Right ventricle myocardium superior (tissue), 1 donor: ENCODE measurements around the gene SH3RF1. TPM values are rescaled to one million over a fixed set of nuclear protein-coding genes. Genes with fewer than 3 reads are reported as not detected.

ENCODE experiments used
- ATAC-seq: fragments of 200-7000 bp; cut with Tn5 transposase; one replicate; pipeline ENCODE4 v1.9.1; 2020; ENCODE audit warnings: mild to moderate bottlenecking; ENCODE audit not compliant: poor library complexity
- DNase-seq: peaks from one replicate; pipeline ENCODE4 v3.0.0-alpha.2; 2020
- intact Hi-C: fragments of 100-400 bp; cut with DNase I; formaldehyde crosslinking; loops from one replicate; pipeline ENCODE4 v1.11.2; 2022
- total RNA-seq: library from RNA; stranded (reverse); fragmentation: NEBNext Ultra II Directional; extraction: Animal tissue kit (Norgen Biotek cat#: 25700); gene quantifications from one replicate; pipeline ENCODE4 v1.2.1, GENCODE V29; 2021
- donor health status: DM: no; HTN: yes; CAD: no; lungs with severe emphysema.

Gene SH3RF1
- total RNA-seq, 1 donor from 2014 or later: 8.3 TPM

GRCh38 chr4:169071747-169072146 lies 199.0 kb downstream of the SH3RF1 start:
- intact Hi-C loops: no loop called here
- ATAC-seq: no peak

GRCh38 chr4:169070895-169071218 lies 199.9 kb downstream of the SH3RF1 start:
- peak; percentile 35 for ATAC-seq
- intact Hi-C loops: no loop called here
- no peak for DNase-seq

More at GRCh38 chr4:169071747-169072146, 199.0 kb downstream of the SH3RF1 start:
- DNase-seq: no peak

DNA sequence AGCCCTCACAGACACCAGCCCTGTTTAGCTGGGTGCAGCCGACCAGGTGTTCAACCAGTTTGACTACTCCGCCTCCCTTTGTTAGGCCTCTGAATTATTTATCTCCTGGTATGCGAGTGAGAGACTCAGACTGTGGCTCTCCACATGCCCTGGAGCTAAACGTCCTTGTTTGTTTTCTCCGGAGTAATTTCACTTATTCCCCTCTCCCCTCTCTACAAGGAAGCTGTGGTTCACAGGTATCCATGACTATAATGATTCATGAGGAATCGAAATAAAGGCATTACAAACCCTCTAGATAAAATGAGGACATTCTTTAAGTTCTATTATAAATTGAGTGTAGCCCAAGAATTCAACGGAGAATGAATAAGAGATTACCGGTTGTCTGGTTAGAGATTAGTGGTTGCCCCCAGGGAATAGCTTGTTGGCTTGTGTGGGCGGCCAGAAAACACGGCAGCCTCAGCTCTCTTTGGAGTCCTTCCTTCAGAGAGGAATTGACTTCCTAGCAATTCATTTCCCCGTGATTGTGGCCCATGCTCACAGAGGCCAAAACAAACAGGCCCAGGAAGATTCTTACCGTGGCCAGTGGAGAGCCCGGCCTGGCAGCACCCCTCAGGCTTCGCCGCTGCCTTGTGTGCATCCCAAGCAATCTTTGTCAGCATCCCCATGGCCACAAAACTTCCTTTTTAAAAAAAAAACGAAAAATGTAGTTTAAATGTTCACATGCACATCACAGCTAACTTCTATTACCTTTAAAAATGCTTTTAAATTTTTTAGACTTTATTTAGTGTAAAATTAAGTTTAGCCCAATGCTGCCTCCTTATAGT lies 200.5 kb downstream of the SH3RF1 start:
- peak; percentile 46 for DNase-seq
- intact Hi-C loops: no loop called here

DNA sequence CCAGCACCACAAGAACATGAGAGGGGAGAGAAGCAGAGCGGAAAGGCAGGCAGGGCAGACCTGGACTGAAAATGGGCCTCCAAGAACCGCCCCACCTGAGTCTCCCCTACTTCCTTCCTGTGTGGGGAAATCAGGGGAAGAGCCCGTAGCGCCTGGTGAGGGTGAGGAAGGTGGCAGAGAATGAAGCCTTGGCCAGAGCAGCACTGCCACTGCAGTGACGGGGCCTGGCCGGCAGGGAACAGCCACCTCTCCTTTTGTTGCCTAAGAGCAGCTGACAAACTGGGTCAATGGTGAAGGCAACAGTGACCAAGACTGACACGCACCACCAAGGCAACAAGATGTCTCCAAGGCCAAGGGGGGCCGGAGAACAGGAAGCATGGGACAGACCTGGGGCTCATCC lies 202.3 kb downstream of the SH3RF1 start:
- intact Hi-C loops: no loop called here
- no peak for DNase-seq
- no peak for ATAC-seq

More for the DNA sequence above, 200.5 kb downstream of the SH3RF1 start:
- peak; percentile 79 for ATAC-seq

GRCh38 chr4:169066934-169067333 lies 203.8 kb downstream of the SH3RF1 start:
- intact Hi-C loops: no loop called here
- DNase-seq: no peak
- ATAC-seq: no peak

- DNase-seq: no peak
- no peak for ATAC-seq
- intact Hi-C loops: no loop called here
Observed at GRCh38 chr4:169064296-169064695, 206.5 kb downstream of the SH3RF1 start.

- DNase-seq (no peak), ATAC-seq (no peak)
- intact Hi-C loops: no loop called here
Observed at GRCh38 chr4:169063441-169063840, 207.3 kb downstream of the SH3RF1 start.

DNA sequence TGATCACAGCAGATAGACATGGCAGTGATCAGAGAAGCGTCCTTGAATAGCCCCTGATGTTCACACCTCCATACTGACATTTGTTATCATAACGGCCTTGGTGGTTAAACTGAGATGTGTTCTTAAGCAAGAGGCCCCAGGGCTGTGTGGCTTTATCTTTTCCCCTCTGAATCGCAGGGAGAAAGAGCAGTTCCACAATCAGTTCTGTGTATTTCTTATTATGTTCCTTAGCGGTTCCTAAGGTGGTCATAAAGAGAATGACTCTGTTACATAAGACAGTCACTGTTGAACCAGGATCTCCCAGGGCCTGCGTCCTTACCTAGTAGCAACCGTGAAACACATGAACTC lies 207.9 kb downstream of the SH3RF1 start:
- ATAC-seq: peak; percentile 50

DNA sequence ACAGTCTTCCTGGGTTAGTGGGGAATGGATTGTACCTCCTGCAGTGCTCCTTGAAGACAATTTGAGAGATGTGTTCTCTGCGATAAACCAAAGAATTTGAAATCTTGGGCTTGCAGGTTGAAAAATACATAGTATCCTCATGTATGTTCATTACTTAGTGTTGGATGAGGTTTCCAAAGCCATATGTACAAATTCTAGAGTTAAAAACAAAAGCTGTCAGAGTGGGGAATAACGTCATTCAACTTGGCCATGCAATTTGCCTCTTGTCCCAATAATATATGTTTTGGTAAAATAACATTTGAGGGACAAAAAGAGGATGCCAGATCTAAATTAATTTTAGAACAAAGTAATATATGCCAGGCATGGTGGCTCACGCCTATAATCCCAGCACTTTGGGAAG lies 209.4 kb downstream of the SH3RF1 start:
- ATAC-seq (no peak), DNase-seq (no peak)
- intact Hi-C loops: no loop called here

More for the DNA sequence above, 207.9 kb downstream of the SH3RF1 start:
- no peak for DNase-seq
- intact Hi-C loops: no loop called here

DNA sequence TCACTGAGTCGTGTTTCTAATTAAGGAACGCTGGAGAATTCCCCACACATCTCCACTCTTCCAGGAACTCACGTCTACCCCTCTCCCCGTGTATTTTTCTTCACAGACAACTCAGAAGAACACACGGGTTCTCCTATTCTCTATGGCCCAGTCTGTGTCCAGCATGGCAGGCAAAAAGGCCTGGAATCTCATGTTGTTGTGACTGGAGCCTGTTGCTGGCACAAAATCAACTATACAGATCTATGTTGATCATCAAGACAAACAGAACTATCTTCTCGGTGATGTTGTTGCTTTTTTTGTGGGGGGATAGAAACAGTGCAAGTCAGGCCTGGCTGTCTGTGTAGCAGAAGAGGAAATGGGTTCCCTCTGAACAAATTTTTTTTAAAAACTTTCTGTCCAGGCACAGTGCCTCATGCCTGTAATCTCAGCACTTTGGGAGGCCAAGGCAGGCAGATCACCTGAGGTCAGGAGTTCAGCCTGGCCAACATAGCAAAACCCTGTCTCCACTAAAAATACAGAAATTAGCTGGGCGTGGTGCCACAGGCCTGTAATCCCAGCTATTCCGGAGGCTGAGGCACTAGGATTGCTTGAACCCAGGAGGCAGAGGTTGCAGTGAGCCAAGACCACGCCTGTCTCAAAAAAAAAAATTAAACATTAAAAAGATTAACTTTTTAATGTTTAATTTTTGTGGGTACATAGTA lies 210.2 kb downstream of the SH3RF1 start:
- DNase-seq: no peak
- intact Hi-C loops: no loop called here
- no peak for ATAC-seq

- intact Hi-C loops: no loop called here
- DNase-seq: peak; percentile 45
- ATAC-seq: peak; percentile 72
Observed at GRCh38 chr4:169059306-169060211, 211.2 kb downstream of the SH3RF1 start.

DNA sequence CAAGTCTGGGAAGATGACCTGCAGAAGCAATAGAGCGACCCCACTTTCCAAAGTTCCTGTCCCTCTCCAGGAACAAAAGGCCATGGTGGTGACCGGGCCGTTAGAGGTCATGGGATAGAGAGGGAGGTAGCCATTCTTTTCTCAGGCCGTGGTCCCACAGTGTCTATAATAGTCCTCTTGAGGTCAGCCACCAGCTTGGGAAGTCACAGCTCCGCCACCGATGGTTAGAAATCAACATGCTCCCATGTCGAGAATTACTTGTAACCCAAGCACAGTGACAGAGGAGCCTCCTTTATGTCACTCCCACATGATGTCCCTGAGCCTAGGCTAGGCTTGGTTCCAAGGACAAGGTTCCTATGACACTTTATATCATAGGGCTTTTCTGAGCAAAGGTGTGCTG lies 212.4 kb downstream of the SH3RF1 start:
- DNase-seq: peak; percentile 56
- intact Hi-C loops: no loop called here
- peak; percentile 13 for ATAC-seq

DNA sequence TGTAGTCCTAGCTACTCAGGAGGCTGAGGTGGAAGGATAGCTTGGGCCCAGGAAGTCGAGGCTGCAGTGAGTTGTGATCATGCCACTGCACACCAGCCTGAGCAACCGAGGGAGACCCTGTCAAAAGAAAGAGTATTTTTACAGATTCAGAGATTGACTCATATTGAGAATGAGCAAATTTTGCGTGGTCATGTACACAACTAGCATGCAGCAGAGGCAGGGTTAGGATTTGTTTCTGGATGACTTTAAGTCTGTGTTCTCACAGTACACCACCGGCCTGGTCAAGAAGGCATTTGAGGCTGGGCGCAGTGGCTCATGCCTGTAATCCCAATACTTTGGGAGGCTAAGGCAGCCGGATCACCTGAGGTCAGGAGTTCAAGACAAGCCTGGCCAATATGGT lies 215.9 kb downstream of the SH3RF1 start:
- DNase-seq (no peak), ATAC-seq (no peak)
- intact Hi-C loops: no loop called here

- ATAC-seq (no peak), DNase-seq (no peak)
- intact Hi-C loops: no loop called here
Observed at GRCh38 chr4:169052594-169052945, 218.2 kb downstream of the SH3RF1 start.

GRCh38 chr4:169051761-169052593 lies 218.8 kb downstream of the SH3RF1 start:
- no peak for DNase-seq
- intact Hi-C loops: no loop called here
- no peak for ATAC-seq

DNA sequence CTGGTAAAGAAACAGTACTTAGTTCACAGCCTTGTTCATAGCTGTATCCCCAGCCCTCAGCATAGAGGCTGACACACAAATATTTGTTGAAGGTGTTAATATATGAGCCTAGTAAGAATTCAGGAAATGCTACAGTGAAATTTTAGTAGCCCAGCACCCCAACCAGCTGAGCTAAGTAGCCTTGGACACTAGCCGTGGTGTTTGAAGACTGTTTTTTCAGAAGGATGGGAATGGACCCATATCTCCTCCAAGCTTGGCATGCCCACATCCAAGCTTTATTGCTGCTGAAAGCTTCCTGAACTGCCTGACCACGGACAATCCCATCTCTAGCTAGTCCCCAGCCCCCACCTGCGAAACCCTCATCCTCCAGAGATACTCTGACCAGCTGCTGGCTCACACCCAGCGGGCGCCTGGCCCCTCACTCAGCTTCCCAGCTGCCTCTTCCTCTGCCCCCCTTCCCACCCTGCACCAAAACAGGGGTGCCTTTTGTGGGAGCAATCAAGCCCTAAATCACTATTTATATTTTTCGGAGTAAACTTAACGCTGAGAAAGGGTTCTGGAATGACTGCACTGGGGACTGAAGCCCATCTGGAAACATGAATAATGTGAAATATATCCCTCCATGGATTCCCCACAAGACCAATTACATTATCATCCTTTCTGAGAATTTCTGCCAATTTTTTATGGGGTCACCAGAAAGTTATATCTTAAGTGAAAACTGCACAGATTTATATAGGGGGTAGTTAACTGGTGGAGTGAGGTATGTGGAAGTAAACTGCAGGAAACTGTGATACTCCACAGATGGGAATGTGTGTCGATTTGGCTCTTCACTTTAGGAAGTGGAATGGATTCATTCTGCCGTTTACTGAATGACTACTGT lies 219.6 kb downstream of the SH3RF1 start:
- intact Hi-C loops: no loop called here
- ATAC-seq (peak; percentile 11), DNase-seq (no peak)

DNA sequence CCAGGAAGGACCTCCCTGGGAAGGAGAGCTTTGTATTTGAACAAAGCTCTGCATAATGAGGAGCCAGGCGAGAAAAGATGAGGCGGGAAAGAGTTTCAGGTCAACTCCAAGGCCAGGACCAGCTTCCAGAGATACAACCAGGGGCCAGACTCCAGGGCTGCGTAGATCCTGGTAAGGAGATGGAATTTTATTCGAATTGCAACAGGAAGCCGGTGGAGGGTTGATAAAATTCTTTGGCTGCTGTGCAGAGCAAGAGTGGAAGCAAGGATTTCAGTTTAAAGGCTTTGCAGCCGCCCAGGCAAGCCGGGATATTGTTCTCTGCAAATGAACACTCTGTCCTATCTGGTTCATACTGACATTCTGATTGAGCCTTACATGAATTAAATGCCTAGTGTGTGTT lies 220.5 kb downstream of the SH3RF1 start:
- intact Hi-C loops: no loop called here
- peak; percentile 50 for DNase-seq
- ATAC-seq: peak; percentile 67
